GM23338 (cell line): Measurements from ENCODE around the gene RAP1GDS1.

ENCODE experiments used
- CTCF ChIP-seq, 2 experiments: fragments of 200-600 bp in 1 of 2; sonication (generic) in 1 of 2; conservative IDR thresholded peaks; 2 replicates each; pipeline versions ENCODE4 v1.5.1 to v1.6.1; 2016 to 2017; ENCODE audit warnings: antibody characterized with exemption in 2 of 2, low read depth in 2 of 2, mild to moderate bottlenecking in 2 of 2, moderate library complexity in 1 of 2
- POLR2AphosphoS5 ChIP-seq: IDR thresholded peaks from 2 replicates; pipeline ENCODE4 v1.6.1; 2016; ENCODE audit warnings: antibody characterized with exemption, low read depth

- TF ChIP-seq CTCF (conservative IDR thresholded peaks at IDR 0.05; ENCODE audit: low read depth in 2 of 2) (no peak), POLR2AphosphoS5 (no peak)
These were observed 124.6 kb downstream of the RAP1GDS1 start for GRCh38 chr4:98385831-98386230.
